ENCODE data around the gene C6orf62.
"Not testable (repeated sequence)": the region's sequence is repeated elsewhere in the genome, so short reads cannot be mapped to it uniquely, and the experiment has no call there.

The C6orf62 gene

DNA sequence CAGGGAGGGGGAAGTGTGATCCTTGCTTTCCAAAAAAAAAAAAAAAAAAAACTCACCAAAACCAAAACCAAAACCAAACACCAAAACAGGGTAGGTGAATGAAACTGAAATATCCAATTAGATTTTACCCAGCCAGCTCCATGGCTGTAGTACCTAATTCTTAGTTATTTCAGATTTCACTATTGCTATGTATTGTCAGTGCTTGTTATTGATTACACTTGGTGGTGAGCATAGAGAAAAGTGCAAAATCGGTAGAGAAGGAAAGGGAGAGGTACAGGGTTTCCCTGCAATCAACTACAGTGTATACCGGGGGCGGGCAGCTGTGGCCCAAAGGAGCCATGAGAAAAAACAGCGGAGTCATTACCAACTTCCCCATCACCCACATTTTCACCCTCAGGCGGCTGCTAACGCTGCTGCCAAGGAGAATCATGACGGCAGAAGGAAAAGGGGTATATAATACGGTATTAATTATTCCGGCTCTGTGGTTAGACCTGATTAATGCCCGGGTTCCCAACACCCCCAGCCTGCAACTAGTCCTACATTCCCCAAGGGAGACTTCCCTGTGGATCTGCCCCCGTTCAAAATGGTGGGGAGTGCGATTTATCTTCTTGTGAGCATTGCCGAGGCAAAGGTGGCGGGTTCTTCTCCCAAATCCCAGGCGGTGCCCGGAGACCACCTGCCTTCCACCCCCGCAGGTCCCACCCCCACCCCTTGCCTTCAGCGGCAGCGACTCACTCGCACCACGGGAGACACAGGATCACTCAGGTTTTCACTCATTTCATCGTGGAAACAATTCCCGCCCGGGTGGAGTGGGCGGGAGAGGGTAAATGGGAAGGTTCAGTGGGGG, at the start of gene C6orf62:
C6orf62 (minus strand) TSS at position 30 of the 847 bp plus-strand sequence. CDS start 486 bp downstream, outside the sequence.
- DNase-seq, result peak; percentile 39 to 45

DNA sequence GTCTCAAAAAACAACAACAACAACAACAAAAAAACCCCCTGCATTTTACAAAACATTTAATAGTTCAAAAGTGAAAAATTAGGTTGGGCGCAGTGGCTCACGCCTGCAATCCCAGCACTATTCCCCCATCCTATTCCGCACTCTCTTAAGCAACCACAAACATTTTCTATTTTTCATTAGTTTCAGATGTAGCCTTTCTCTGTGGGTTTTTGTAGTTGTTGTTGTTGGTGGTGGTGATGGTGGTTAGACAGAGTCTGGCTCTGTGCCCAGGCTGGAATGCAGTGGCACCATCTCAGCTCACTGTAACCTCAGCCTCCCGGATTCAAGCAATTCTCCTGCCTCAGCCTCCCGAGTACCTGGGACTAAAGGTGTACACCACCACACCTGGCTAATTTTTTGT, 49.4 kb upstream of the C6orf62 start:
- DNase-seq, result no peak

DNA sequence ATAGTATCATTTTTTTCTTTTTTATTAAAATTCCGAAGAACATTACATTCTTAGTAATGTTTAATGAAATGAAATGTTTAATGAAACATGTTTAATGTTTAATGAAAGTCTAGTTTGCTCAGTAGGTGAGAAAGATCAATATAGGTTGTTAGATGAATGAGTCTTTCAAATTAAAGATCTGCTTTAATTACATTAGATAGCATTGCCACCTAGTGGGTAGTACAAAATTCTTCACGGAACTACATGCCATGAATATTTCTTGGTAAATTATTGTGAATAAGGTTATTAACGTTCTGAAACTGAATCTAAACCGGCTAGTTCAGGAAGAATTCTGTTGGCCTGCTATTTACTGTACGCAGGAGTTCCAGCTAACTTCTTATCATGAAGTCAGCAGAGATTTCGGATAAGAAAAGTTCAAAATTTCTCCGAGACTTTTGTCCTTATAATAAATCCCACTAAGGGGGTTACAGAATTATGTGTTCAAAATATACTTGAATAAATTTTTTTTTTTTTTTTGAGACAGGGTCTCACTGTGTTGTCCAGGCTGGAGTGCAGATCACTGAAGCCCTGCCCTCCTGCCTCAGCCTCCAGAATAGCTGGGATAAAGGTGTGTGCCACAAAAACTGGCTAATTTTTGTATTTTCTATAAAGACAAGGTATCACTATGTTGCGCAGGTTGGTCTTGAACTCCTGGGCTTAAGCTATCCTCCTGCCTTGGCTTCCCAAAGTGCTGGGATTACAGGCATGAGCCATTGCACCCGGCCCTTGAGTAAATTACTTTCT, 47.9 kb upstream of the C6orf62 start:
- DNase-seq, result no peak

DNA sequence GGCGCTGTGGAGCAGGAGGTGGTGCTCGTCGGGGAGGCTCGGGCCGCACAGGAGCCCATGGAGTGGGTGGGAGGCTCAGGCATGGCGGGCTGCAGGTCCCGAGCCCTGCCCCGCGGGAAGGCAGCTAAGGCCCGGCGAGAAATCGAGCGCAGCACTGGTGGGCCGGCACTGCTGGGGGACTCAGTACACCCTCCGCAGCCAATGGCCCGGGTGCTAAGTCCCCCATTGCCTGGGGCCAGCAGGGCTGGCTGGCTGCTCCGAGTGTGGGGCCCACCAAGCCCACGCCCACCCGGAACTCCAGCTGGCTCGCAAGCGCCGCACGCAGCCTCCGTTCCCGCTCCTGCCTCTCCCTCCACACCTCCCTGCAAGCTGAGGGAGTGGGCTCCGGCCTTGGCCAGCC, 47.0 kb upstream of the C6orf62 start:
- not testable (repeated sequence) for DNase-seq

DNA sequence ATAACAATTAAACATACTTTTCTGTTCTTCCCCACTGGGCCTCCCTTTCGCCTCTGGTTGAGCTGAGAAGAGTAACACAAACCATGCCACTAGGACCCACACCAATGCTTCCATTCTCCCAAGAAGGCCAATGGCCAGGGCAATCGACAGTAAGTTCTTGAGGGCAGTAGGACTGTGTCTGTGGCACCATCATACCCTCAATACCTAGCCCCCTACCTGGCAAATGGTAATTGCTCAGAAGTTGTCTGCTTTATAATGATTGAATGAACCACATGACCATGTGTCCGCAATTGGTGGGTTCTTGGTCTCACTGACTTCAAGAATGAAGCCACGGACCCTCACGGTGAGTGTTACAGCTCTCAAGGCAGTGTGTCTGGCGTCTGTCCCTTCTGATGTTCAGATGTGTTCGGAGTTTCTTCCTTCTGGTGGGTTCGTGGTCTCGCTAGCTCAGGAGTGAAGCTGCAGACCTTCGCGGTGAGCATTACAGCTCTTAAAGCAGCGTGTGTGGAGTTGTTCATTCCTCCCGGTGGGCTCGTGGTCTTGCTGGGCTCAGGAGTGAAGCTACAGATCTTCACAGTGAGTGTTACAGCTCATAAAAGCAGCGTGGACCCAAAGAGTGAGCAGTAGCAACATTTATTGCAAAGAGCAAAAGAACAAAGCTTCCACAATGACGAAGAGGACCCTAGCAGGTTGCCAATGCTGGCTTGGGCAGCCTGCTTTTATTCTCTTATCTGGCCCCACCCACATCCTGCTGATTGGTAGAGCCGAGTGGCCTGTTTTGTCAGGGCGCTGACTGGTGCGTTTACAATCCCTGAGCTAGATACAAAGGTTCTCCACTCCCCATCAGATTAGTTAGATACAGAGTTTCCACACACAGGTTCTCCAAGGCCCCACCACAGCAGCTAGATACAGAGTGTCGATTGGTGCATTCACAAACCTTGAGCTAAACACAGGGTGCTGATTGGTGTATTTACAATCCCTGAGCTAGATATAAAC, 46.2 kb upstream of the C6orf62 start:
- DNase-seq, result not testable (repeated sequence)

DNA sequence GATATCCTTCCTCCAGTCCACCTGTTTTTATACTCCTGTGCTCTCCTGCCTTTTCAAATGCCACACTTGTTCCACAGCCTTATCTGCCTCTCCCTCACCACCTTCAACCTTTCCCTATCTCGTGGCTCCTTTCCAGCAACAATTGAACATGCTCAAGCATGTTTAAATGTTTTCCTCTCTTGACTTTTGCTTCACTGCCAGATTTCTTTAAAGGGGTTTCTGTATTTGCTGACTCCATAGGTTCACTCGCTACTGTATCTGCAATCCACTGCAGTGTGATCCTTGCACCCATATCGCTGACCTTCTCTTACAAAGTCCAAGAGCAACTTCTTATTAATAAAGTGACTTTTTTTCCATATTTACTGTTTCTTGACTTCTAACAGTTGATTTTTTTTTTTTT, 44.6 kb upstream of the C6orf62 start:
- DNase-seq, result no peak

DNA sequence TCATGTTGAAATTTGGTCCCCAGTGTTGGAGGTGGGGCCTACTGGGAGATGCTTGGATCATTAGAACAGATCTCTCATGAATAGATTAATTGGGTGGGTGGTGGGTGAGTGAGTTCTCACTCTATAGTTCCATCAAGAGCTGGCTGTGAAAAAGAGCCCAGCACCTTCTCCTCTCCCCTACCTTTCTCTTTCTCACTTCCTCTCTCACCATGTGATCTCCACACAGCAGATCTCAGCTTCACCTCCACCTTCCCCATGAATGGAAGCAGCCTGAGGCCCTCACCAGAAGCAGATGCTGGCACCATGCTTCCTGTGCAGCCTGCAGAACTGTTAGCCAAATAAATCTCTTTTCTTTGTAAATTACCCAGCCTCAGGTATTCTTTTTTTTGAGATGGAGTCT, 42.9 kb upstream of the C6orf62 start:
- DNase-seq, result no peak

DNA sequence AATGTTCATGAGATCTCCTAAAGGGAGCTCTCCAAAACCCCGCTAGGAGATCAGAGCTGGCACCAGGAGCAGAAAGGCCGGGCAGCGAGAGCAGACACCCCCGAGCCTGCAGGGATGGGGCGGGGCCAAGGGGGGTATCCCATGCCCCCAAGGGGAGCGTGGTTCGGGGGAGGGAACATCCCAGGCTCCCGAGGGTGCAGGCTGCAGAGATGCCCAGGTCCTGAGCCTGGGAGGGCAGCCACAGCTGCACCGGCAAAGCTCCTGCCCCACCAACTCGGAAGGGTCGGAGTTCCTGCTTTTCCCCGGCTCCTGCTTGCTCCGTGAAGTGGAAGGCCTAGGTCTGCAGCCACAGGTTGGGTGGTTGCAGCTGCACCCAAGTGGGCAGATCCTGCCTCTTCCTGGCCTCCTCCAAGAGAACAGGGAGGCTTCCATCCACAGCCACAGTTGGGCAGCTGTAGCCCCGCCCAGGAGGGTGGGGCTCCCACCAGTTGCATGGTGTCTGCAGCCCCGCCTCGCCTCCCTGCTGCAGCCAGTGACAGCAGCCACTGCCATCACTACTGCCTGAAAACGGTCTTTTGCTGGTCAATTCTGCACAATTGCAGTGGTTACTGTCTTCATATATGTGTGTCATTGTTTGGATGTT, 42.4 kb upstream of the C6orf62 start:
- no peak for DNase-seq

DNA sequence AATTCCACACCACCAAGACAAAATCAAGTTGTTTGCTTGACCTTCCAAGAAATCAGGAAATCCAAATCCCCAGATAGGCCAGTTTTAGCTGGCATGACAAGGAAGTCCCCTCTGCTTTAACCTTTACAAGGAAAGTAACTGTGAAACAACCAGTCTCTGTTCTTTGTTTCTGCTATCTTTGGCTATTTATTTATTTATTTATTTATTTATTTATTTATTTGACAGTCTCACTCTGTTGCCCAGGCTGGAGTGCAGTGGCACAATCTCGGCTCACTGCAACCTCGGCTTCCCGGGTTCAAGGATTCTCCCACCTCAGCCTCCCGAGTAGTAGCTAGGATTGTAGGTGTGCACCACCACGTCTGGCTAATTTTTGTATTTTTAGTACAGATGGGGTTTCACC, 41.3 kb upstream of the C6orf62 start:
- no peak for DNase-seq

DNA sequence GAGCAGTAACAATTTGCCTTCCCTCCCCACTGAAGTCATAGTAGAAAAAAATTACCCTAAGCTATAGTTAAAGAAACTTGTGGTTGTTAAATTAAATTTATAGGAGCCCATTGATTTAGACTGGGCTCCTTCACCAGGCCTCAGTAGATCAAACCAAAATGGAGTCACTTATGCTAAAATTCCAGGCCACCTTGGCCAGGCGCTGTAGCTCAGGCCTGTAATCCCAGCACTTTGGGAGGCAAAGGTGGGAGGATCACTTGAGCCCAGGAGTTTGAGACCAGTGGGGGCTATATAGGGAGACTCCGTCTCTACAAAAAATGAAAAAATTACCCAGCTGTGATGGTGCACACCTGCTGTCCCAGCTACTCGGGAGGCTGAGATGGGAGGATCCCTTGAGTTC, 40.8 kb upstream of the C6orf62 start:
- DNase-seq, result no peak

DNA sequence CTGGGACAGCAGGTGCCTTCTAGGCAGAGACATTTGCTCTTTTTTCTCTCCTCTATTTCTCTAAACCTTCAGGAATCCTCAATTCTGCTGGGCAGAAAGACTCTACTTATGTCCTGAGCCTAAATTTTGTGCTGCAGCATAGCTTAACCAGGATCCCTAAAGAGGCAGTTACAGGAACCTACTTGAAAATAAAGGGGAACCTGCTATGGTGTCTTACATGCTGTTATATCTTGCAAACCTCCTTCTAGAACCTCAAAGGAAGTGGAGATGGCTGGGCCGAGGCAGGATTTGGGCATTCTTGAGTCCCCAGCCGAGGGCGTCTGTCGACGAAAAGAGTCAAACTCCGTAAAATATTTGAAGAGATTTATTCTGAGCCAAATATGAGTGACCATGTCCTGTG, 38.7 kb upstream of the C6orf62 start:
- DNase-seq, result no peak

DNA sequence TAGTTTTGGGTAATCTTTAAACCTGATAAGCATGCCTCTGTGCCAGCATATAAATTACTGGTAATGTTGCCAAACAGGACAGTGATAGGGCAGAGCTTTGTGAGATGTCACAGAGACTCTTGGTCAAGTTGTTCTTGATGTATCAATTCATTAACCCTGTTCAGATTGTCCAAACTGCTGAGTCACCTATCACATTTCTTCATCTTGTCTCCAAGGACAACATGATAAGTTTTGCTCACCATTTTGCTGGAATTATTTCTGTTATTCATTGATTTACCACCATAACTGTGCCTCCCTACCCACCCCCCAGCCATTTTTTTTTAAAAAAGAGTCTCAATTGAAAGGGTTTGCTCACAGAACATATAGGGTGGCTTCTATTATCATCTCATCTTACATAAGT, 36.3 kb upstream of the C6orf62 start:
- DNase-seq, result no peak

DNA sequence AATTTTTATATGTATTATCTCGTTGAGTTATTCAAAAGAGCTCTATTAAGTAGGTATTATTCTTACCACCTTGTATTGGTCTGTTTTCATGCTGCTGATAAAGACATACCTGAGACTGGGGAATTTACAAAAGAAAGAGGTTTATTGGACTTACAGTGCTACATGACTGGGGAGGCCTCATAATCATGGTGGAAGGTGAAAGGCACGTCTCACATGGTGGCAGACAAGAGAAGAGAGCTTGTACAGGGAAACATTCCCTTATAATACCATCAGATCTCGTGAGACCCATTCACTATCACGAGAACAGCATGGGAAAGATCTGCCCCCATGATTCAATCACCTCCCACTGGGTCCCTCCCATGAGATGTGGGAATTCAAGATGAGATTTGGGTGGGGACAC, 35.4 kb upstream of the C6orf62 start:
- DNase-seq, result not testable (repeated sequence)

DNA sequence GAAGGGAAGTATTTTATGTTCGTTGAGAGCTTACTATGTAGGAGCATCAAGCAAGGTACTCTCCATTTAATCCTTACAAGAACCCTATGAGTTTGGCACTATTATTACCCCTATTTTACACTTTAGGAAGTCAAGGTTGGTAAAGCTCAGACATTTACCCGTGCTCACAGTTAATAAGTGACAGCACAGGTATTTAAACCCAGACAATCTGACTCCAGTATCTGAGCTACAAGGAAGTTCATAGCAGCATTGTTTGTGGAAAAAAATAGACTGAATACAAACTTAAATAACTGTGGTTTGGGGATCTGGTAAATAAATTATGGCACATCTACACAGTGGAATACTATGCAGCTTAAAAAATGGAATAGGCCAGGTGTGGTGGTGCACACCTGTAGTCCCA, 34.6 kb upstream of the C6orf62 start:
- no peak for DNase-seq

DNA sequence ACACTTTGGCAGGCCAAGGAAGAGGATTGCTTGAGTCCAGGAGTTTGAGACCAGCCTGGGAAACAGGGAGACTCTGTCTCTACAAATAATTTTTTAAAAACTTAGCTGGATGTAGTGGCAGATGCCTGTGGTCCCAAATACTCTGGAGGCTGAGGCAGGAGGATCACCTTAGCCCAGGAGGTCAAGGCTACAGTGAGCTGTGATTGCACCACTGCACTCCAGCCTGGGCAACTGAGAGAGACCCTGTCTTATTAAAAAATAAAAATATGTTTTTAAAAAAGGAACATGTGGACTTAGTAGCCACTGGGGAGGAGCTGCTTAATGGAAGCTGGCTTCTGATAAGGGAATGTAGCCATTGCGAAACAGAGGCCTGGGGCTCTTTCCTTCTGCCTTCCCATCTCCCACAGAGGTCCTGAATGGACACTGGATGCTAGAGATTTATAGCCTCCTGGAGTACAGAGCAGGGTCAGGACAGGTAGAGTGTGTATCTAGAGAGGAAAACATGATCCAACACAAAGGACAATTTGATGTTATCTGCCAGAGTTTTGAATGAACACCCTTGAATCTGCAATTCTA, 34.1 kb upstream of the C6orf62 start:
- no peak for DNase-seq

DNA sequence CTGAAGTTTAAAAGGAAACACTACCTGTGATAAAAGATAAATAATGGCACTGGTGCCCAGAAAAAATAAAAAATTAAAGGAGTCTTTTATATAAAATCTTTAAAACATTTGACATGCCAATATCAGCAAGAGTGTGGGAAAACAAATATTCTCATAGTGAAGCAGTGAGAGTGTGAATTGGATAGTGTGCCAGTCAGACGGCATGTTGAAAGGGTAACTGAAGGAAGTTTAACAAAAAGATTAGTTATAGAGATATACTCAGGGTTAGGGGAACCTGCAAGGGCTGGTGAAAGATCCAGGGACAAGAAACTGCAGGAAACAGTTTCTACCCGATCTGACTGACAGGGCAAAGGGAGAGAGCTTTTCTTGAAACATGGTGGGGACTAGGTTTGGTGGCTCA, 33.5 kb upstream of the C6orf62 start:
- no peak for DNase-seq

DNA sequence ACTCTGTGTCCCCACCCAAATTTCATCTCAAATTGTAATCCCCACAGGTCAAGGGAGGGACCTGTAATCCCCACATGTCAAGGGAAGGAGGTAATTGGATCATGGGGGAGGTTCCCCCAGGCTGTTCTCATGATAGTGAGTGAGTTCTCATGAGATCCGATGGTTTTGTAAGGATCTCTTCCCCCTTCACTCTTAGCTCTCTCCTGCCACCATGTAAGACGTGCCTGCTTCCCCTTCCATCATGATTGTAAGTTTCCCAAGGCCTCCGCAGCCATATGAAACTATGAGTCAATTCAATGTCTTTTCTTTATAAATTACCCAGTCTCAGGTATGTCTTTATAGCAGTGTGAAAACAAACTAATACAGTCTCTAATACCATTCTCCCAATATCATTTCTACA, 31.9 kb upstream of the C6orf62 start:
- DNase-seq, result not testable (repeated sequence)

DNA sequence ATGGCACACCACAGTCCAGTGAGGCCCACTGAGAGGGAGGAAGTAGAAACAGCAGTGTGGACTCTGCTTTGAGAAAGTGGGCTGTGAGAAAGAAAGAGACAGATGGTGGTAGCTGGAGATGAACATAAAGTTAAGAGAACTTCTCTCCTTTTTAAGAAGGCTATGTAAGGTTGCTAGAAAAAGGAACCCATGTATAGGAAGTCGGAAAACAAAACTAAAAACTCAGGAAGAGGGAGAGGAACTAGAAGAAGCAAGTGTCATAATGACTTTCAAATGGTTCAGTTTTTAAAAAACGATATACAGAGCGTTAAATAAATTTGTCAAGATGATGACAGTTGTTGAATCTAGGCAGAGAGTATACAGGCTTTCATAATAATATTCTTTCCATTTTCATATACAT, 30.3 kb upstream of the C6orf62 start:
- no peak for DNase-seq

DNA sequence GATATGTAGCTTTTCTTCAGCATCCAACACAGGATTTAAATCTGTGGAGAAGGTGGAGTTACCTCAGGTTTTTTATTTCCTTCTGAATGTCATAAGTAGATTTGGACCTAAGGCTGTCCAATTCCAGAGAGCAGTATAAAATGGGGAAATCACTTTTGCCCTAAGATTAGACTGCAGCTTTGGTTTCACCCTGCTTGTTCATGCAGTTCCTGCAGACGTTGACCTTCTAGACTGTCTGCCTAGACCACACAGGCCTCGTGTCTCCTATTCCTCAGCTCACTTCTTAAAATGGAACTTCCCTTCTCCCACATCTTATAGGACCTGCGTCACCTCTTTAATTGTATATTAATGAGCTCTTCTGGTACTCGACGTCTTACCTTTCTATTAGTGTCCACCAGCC, 26.0 kb upstream of the C6orf62 start:
- DNase-seq, result no peak

DNA sequence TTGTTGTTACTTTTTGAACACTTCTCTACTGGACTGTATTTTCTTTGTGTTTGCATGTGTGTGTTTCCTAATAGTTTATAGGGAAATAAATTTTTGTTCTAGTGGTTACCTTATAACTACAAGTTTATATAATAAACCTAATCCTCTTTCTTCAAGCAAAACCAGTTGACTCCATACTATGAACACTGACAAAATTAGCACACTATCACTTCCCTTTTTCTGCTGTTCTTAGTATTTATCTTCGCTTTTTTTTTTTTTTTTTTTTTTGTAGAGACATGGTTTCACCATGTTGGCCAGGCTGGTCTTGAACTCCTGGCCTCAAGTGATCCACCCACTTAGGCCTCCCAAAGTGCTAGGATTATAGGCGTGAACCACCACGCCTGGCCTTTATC, 25.0 kb upstream of the C6orf62 start:
- no peak for DNase-seq

DNA sequence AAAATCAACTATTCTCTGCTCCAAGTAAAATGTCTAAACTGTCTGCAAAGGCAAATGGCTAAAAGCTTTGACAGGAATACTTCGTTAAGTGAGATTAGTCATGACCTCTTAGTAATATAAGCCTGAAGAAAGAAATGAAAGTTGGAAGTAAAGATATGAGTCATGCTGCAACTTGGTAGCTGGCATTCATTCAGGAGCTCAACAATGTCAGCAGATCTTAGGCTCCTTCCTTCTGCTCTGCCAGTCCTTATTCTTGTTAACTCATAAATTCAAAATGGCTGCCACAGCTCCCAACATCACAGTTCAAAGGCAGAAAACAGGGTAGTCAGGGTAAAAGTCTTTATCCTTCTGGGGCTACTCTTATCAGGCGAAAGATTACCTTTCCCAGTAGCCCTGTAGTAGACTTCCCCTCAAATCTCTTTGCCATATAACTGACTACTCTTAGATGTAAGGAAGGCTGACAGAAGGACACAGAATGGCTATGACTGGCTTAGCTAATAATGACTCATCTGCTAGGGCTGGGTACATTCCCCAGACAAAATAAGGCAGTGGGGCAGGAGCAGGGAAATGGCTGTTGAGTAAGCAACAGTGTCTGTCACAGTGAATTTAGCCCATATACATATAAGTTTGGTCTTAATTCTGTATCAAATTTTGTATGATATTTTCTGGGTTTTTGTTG, 24.4 kb upstream of the C6orf62 start:
- peak; percentile 4 to 7 for DNase-seq
